HG02852 (cell line): ENCODE measurements around the gene ZNF219.
"Not testable (repeated sequence)": the region's sequence is repeated elsewhere in the genome, so short reads cannot be mapped to it uniquely, and the experiment has no call there.

ENCODE experiments used
- ATAC-seq: cut with Tn5 transposase; IDR thresholded peaks from one replicate; pipeline ENCODE4 v1.9.1; 2021; ENCODE audit warnings: mild to moderate bottlenecking, moderate library complexity; ENCODE audit not compliant: unreplicated experiment

Gene ZNF219

GRCh38 chr14:21049271-21049673 lies 49.2 kb downstream of the ZNF219 start:
- no peak for ATAC-seq

GRCh38 chr14:21048638-21049037 lies 49.8 kb downstream of the ZNF219 start:
- no peak for ATAC-seq

GRCh38 chr14:21047378-21047781 lies 51.1 kb downstream of the ZNF219 start:
- no peak for ATAC-seq

- ATAC-seq: no peak
These were observed 54.4 kb downstream of the ZNF219 start for GRCh38 chr14:21043974-21044618.

- no peak for ATAC-seq
These were observed 55.0 kb downstream of the ZNF219 start for GRCh38 chr14:21043387-21043973.

- no peak for ATAC-seq
These were observed 55.5 kb downstream of the ZNF219 start for GRCh38 chr14:21042918-21043317.

- ATAC-seq: no peak
These were observed 56.6 kb downstream of the ZNF219 start, which contains the start of gene RNASE7 for GRCh38 chr14:21041676-21042433. Gene RNASE7 (plus strand): TSS chr14:21042362. CDS start chr14:21042993, 631 bp downstream.

GRCh38 chr14:21040941-21041340 lies 57.5 kb downstream of the ZNF219 start:
- not testable (repeated sequence) for ATAC-seq

GRCh38 chr14:21040370-21040925 lies 58.0 kb downstream of the ZNF219 start:
- no peak for ATAC-seq
